KMS-11 (cell line): ENCODE results near the gene DNAAF1.

ENCODE experiments used
- H2AFZ ChIP-seq: fragments of 200-600 bp; sonication (generic); 2 replicates; pipeline ENCODE4 v1.6.1; 2016; ENCODE audit warnings: antibody characterized with exemption, mixed run types, low read depth
- H3K27ac ChIP-seq: fragments of 200-600 bp; sonication (generic); 2 replicates; pipeline ENCODE4 v1.6.1; 2016; ENCODE audit warnings: mild to moderate bottlenecking, mixed run types
- H3K27me3 ChIP-seq: fragments of 200-600 bp; sonication (generic); 2 replicates; pipeline ENCODE4 v1.6.1; 2017; ENCODE audit warnings: mild to moderate bottlenecking, low read depth, mixed run types, moderate library complexity; ENCODE audit not compliant: insufficient read depth
- H3K36me3 ChIP-seq: fragments of 200-600 bp; sonication (generic); 2 replicates; pipeline ENCODE4 v1.6.1; 2017; ENCODE audit warnings: mild to moderate bottlenecking, mixed run types; ENCODE audit not compliant: insufficient read depth
- H3K4me1 ChIP-seq: fragments of 200-600 bp; sonication (generic); 2 replicates; pipeline ENCODE4 v1.6.1; 2016; ENCODE audit warnings: mild to moderate bottlenecking, low read depth, mixed run types; ENCODE audit not compliant: poor library complexity, severe bottlenecking
- H3K4me2 ChIP-seq: fragments of 200-600 bp; sonication (generic); 2 replicates; pipeline ENCODE4 v1.7.0; 2016; ENCODE audit warnings: mild to moderate bottlenecking, mixed run types
- H3K4me3 ChIP-seq: fragments of 200-600 bp; sonication (generic); IDR thresholded peaks from 2 replicates; pipeline ENCODE4 v1.6.1; 2017; ENCODE audit warnings: low read depth, low read length, mixed read lengths; ENCODE audit not compliant: insufficient read depth
- H3K79me2 ChIP-seq: fragments of 200-600 bp; sonication (generic); 2 replicates; pipeline ENCODE4 v1.6.1; 2016; ENCODE audit warnings: low read depth, mixed run types; ENCODE audit not compliant: insufficient read depth
- H3K9ac ChIP-seq: fragments of 200-600 bp; sonication (generic); 2 replicates; pipeline ENCODE4 v1.6.1; 2016; ENCODE audit warnings: mild to moderate bottlenecking, mixed run types
- H4K20me1 ChIP-seq: fragments of 200-600 bp; sonication (generic); 2 replicates; pipeline ENCODE4 v1.6.1; 2016; ENCODE audit warnings: mild to moderate bottlenecking, mixed run types; ENCODE audit not compliant: insufficient read depth
- TF ChIP-seq, protein P1 (sequence below): fragments of 200-600 bp; sonication (generic); conservative IDR thresholded peaks from 2 replicates; pipeline ENCODE4 v1.6.1; 2017; ENCODE audit warnings: low read depth, mild to moderate bottlenecking, antibody characterized with exemption, low read length, moderate library complexity, mixed read lengths

The DNAAF1 gene

DNA sequence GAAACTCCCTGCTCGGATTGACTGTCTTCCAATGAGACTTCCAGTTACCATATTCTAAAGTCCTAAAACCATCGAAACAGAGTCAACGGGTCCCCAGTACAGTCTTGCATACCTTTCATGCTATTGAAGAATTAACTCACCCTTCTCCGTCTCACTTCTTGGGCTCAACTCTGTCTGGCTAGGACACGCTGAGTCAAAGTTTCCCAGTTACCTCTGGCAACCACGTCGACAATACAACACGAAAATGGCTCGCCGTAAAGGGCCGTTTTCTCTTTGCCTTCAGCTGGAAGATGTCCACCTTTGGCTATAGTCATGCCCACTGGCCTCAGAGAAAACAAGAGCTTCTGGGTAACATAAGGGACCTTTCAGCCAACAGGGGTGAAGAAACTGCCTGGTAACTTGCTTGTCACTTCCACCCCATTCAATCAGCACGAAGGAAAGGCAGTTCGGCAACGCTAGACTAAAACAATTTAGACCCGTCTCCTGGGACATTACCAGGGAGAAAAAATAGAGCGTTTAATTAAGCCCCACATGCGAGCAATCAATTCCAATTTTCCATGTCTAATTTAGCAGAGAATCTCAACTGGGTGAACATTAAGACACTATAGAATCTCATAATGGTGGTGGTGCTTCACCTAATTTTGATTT lies 73.2 kb downstream of the DNAAF1 start:
- Histone ChIP-seq H3K9ac (no peak overlapping the region), H3K27me3 (peaks cover 25% of the 10 kb centered on the region), H3K27ac (no peak overlapping the region), H2AFZ (no peak overlapping the region), H3K4me2 (no peak overlapping the region), H3K4me1 (no peaks in the 10 kb centered on the region), H3K4me3 (no peak overlapping the region), H3K79me2 (no peaks in the 10 kb centered on the region), H4K20me1 (no peaks in the 10 kb centered on the region), H3K36me3 (no peaks in the 10 kb centered on the region)
- TF ChIP-seq, protein P1, sequence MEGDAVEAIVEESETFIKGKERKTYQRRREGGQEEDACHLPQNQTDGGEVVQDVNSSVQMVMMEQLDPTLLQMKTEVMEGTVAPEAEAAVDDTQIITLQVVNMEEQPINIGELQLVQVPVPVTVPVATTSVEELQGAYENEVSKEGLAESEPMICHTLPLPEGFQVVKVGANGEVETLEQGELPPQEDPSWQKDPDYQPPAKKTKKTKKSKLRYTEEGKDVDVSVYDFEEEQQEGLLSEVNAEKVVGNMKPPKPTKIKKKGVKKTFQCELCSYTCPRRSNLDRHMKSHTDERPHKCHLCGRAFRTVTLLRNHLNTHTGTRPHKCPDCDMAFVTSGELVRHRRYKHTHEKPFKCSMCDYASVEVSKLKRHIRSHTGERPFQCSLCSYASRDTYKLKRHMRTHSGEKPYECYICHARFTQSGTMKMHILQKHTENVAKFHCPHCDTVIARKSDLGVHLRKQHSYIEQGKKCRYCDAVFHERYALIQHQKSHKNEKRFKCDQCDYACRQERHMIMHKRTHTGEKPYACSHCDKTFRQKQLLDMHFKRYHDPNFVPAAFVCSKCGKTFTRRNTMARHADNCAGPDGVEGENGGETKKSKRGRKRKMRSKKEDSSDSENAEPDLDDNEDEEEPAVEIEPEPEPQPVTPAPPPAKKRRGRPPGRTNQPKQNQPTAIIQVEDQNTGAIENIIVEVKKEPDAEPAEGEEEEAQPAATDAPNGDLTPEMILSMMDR: no peak

DNA sequence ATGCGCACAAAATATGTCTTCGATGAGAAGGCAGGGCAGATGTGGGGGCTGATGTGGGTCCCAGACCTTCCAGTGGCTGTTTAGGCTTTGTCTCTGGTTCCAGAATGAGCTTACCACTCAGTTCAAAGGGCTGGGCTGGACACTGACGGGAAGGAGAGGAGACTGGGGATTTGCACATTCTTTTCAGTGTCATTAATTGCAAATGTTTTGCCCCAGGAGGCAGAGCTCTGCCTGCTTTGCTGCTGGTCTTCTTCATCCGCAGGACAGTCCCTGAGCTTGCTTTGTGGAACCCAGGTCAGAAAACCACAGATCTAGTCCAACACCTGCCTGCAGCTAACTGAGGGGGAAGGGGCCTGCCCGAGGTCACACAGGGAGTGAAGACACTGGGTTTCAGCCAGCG lies 73.8 kb downstream of the DNAAF1 start:
- no peak overlapping the region for H3K9ac ChIP-seq
- H3K27me3 ChIP-seq: peaks cover 29% of the 10 kb centered on the region
- H4K20me1 ChIP-seq: no peaks in the 10 kb centered on the region
- H3K79me2 ChIP-seq: no peaks in the 10 kb centered on the region
- TF ChIP-seq, protein P1: no peak
- no peak overlapping the region for H3K4me2 ChIP-seq
- no peak overlapping the region for H3K4me3 ChIP-seq
- H3K27ac ChIP-seq: no peak overlapping the region
- H3K4me1 ChIP-seq: no peaks in the 10 kb centered on the region
- no peak overlapping the region for H2AFZ ChIP-seq
- no peaks in the 10 kb centered on the region for H3K36me3 ChIP-seq

DNA sequence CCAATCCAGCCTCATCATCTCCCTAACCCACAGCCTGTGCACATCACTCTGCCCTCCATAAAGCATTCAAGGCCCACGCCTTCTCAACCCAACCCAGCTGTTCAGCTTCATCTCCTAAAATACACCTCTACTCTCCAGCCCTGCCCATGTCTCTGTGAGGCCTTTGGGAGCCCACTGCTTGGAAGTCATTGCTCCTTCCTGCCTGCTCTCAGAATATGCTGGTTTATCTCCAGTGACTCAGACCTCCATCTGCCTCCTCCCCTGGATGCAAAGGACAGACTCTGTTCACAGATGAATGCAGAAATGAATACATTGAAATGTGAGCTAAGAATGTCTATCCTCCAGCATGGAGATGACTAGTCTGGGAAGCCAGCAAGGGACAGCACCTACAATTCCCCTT lies 75.7 kb downstream of the DNAAF1 start:
- Histone ChIP-seq H2AFZ (no peak overlapping the region), H3K4me3 (no peak overlapping the region), H3K27me3 (peaks cover 36% of the 10 kb centered on the region), H4K20me1 (no peaks in the 10 kb centered on the region), H3K79me2 (no peaks in the 10 kb centered on the region), H3K4me2 (no peak overlapping the region), H3K36me3 (no peaks in the 10 kb centered on the region), H3K27ac (no peak overlapping the region), H3K9ac (no peak overlapping the region), H3K4me1 (no peaks in the 10 kb centered on the region)
- TF ChIP-seq, protein P1: no peak

DNA sequence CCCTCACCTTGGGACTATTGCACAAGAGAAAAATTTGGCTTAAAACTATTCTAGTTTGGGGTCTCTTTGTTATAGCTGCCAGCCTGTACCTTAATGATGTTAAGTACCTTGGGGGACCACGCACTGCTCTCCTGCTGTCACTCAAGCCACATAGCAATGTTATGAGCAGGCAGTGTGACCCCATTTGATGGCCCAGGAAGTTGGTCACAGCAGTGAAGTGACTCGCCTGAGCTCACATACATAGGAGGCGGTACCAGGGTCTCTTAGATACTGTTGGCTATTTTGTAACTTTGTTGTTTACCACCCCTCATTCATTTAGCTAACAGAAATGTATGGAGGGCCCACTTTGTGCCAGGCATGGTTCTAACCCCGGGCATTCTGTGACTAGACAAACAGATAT lies 78.3 kb downstream of the DNAAF1 start:
- H3K4me3 ChIP-seq: no peak overlapping the region
- H3K4me1 ChIP-seq: no peaks in the 10 kb centered on the region
- H3K27me3 ChIP-seq: peaks cover 37% of the 10 kb centered on the region
- H3K79me2 ChIP-seq: no peaks in the 10 kb centered on the region
- no peaks in the 10 kb centered on the region for H4K20me1 ChIP-seq
- no peak overlapping the region for H3K9ac ChIP-seq
- no peak overlapping the region for H3K4me2 ChIP-seq
- H3K36me3 ChIP-seq: no peaks in the 10 kb centered on the region
- no peak overlapping the region for H2AFZ ChIP-seq
- TF ChIP-seq, protein P1: no peak
- H3K27ac ChIP-seq: no peak overlapping the region
